Hepatocyte (in vitro differentiated cells): ENCODE data around the gene CHST8. TPM values are rescaled to one million over a fixed set of nuclear protein-coding genes. Genes with fewer than 3 reads are reported as not detected.
A peak's percentile ranks its signal among the peaks of the same experiment; 100 is the strongest.

Experiments
- DNase-seq: peaks from one replicate; pipeline ENCODE4 v3.0.0-alpha.2; 2016; ENCODE audit warnings: low spot score
- H2AFZ ChIP-seq: fragments of 200-600 bp; sonication (generic); 2 replicates; pipeline ENCODE4 v1.6.0; 2016; ENCODE audit warnings: antibody characterized with exemption, mild to moderate bottlenecking
- H3K27ac ChIP-seq: fragments of 200-600 bp; sonication (generic); 2 replicates; pipeline ENCODE4 v1.5.1; 2016; ENCODE audit warnings: mild to moderate bottlenecking
- H3K27me3 ChIP-seq: fragments of 200-600 bp; sonication (generic); 2 replicates; pipeline ENCODE4 v1.6.1; 2016
- H3K36me3 ChIP-seq: fragments of 200-600 bp; sonication (generic); replicated peaks from 2 replicates; pipeline ENCODE4 v1.5.1; 2016; ENCODE audit warnings: low read depth; ENCODE audit not compliant: insufficient read depth
- H3K4me1 ChIP-seq: fragments of 200-600 bp; sonication (generic); 2 replicates; pipeline ENCODE4 v1.5.1; 2016; ENCODE audit warnings: mild to moderate bottlenecking, moderate library complexity; ENCODE audit not compliant: insufficient read depth
- H3K4me2 ChIP-seq: fragments of 200-600 bp; sonication (generic); 2 replicates; pipeline ENCODE4 v1.6.0; 2016
- H3K4me3 ChIP-seq: fragments of 200-600 bp; sonication (generic); 2 replicates; pipeline ENCODE4 v1.5.1; 2016; ENCODE audit warnings: mild to moderate bottlenecking
- H3K79me2 ChIP-seq: fragments of 200-600 bp; sonication (generic); 2 replicates; pipeline ENCODE4 v1.6.0; 2017; ENCODE audit warnings: mild to moderate bottlenecking
- H3K9me2 ChIP-seq: fragments of 200-600 bp; sonication (generic); replicated peaks from 2 replicates; pipeline ENCODE4 v1.6.0; 2017; ENCODE audit warnings: mild to moderate bottlenecking; ENCODE audit not compliant: insufficient read depth
- H3K9me3 ChIP-seq: fragments of 200-600 bp; sonication (generic); 2 replicates; pipeline ENCODE4 v1.5.1; 2016; ENCODE audit warnings: low read depth, mild to moderate bottlenecking
- H4K20me1 ChIP-seq: fragments of 200-600 bp; sonication (generic); 2 replicates; pipeline ENCODE4 v1.6.0; 2016; ENCODE audit warnings: mild to moderate bottlenecking; ENCODE audit not compliant: insufficient read depth, poor library complexity, severe bottlenecking
- CTCF ChIP-seq: fragments of 200-600 bp; sonication (generic); IDR thresholded peaks from 2 replicates; pipeline ENCODE4 v1.5.1; 2016; ENCODE audit warnings: antibody characterized with exemption, mild to moderate bottlenecking; ENCODE audit not compliant: poor library complexity
- EZH2 ChIP-seq: fragments of 200-600 bp; sonication (generic); IDR thresholded peaks from 2 replicates; pipeline ENCODE4 v1.6.1; 2016; ENCODE audit warnings: antibody characterized with exemption, mild to moderate bottlenecking, borderline replicate concordance
- EZH2phosphoT487 ChIP-seq: fragments of 200-600 bp; sonication (generic); IDR thresholded peaks from one replicate; pipeline ENCODE4 v1.6.1; 2018; ENCODE audit warnings: antibody characterized with exemption, mild to moderate bottlenecking, low read depth, moderate library complexity; ENCODE audit not compliant: unreplicated experiment, severe bottlenecking
- WGBS: methylation state at CpG from one replicate; pipeline ENCODE4 v1.1.6; 2016; ENCODE audit warnings: low lambda C conversion rate; ENCODE audit errors: missing lambda C conversion rate; 5-methylcytosine and 5-hydroxymethylcytosine counted together
- polyA plus RNA-seq: library from polyadenylated mRNA; unstranded; fragments of >200 nt; fragmentation: Nextera tagmentation; extraction: Ambion mirVana; gene quantifications from 2 replicates; pipeline ENCODE4 v1.2.1, GENCODE V29; 2016
- total RNA-seq: library from RNA; depleted of rRNA; stranded (reverse); fragments of >200 nt; gene quantifications from 2 replicates; pipeline ENCODE4 v1.2.3, GENCODE V29; 2014

Gene CHST8
- total and polyA plus RNA-seq, 2 experiments from 2014 or later = 0.07 to 0.89 TPM

DNA sequence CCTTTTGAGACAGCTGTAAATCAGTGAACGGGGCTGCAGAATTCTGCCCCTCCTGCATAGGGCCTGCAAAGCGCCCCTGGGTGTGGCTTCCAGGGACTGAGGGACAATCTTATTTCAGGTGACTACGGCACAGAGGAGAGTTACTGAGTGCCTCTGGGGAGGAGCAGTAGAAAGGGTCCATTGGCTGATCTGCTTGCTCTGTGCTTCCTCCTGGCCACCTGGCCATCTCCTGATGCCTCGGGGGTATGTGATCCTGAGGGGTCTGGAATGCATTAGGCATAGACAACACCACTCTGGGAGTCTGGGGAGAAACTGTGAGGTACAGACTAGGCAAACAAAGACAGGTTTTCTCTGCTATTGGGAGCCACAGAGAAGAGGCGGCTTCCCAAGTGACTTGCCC lies 177.7 kb downstream of the CHST8 start:
- WGBS = 70% methylated on average over 5 of the region's 5 CpGs
- Histone ChIP-seq H3K9me2 (no peaks in the 10 kb centered on the region), H2AFZ (no peak overlapping the region), H3K36me3 (no peaks in the 10 kb centered on the region), H3K27ac (no peak overlapping the region), H3K9me3 (no peaks in the 10 kb centered on the region), H3K4me1 (peaks cover 5% of the 10 kb centered on the region), H3K4me3 (no peak overlapping the region), H3K4me2 (peak overlapping the region; percentile 97), H4K20me1 (no peaks in the 10 kb centered on the region), H3K27me3 (no peaks in the 10 kb centered on the region), H3K79me2 (peaks cover 20% of the 10 kb centered on the region)
- TF ChIP-seq EZH2 = no peak
- TF ChIP-seq EZH2phosphoT487 = no peak
- TF ChIP-seq CTCF = no peak
- DNase-seq = no peak

DNA sequence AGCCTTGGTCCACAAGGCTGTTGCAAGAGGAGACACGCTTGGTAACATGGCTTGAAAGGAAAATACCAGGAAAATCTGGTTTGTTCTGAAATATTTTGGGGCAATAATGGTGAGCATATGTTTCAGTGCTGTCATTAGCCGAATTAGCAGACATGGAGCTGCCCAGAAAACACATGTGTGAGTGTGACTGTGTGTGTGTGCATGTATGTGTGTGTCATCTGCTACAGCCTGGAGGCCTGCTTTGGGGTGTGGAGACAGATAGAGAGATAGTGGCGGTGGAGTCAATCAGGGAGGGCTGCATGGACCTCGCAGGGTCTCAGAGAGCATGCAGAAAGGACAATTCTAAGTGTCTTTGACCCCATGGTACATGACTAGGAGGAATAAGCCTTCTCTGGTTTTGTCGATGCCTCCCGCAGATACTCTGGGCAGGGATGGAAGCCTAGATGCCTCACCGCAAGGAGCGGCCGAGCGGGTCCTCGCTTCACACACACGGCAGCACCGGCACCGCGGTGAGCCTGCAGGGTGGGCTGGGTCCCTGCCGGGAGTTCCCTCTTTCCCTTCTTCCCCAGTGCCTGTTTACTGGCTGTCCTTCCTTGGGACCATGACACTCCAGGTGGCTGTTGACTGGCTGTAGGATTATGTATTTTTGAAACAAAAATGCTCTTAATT lies 178.4 kb downstream of the CHST8 start:
- H4K20me1 ChIP-seq = peaks cover 1% of the 10 kb centered on the region
- no peak overlapping the region for H3K4me3 ChIP-seq
- DNase-seq = no peak
- H3K4me2 ChIP-seq = no peak overlapping the region
- H3K27me3 ChIP-seq = no peaks in the 10 kb centered on the region
- TF ChIP-seq CTCF (no peak), EZH2 (no peak), EZH2phosphoT487 (no peak)
- H3K9me2 ChIP-seq = no peaks in the 10 kb centered on the region
- H3K27ac ChIP-seq = no peak overlapping the region
- no peak overlapping the region for H2AFZ ChIP-seq
- no peaks in the 10 kb centered on the region for H3K4me1 ChIP-seq
- H3K79me2 ChIP-seq = peaks cover 20% of the 10 kb centered on the region
- WGBS = 94% methylated on average over 16 of the region's 16 CpGs
- H3K9me3 ChIP-seq = no peaks in the 10 kb centered on the region
- no peaks in the 10 kb centered on the region for H3K36me3 ChIP-seq

GRCh38 chr19:33801411-33801810 lies 179.7 kb downstream of the CHST8 start:
- H3K27ac ChIP-seq = no peak overlapping the region
- DNase-seq = no peak
- TF ChIP-seq CTCF = no peak
- TF ChIP-seq EZH2 = no peak
- TF ChIP-seq EZH2phosphoT487 = no peak
- no peaks in the 10 kb centered on the region for H3K9me3 ChIP-seq
- H3K4me2 ChIP-seq = no peak overlapping the region
- H3K9me2 ChIP-seq = no peaks in the 10 kb centered on the region
- H3K36me3 ChIP-seq = no peaks in the 10 kb centered on the region
- H2AFZ ChIP-seq = no peak overlapping the region
- peaks cover 23% of the 10 kb centered on the region for H3K79me2 ChIP-seq
- H3K27me3 ChIP-seq = no peaks in the 10 kb centered on the region
- H3K4me3 ChIP-seq = no peak overlapping the region
- whole genome bisulfite sequencing = 98% methylated on average over 5 of the region's 5 CpGs
- peaks cover 2% of the 10 kb centered on the region for H4K20me1 ChIP-seq
- no peaks in the 10 kb centered on the region for H3K4me1 ChIP-seq
